ENCODE results near the gene CDH3. TPM values are rescaled to one million over a fixed set of nuclear protein-coding genes. Genes with fewer than 3 reads are reported as not detected.

The CDH3 gene
- total RNA-seq, 2 donors from 2014 or later, result 0.66 to 4.7 TPM

GRCh38 chr16:68722119-68723024 lies 77.3 kb downstream of the CDH3 start:
- intact Hi-C loops (cut with DNase I), result no loop called here
- 67 to 74% methylated on average over 11 of the region's 12 CpGs for WGBS, 2 donors
- no peaks in the 10 kb centered on the region for H3K4me1 ChIP-seq
- H3K27me3 ChIP-seq, result no peaks in the 10 kb centered on the region
- no peak for ATAC-seq
- DNase-seq, result no peak
- H3K36me3 ChIP-seq (replicated peaks in 1 of 2; ENCODE audit: insufficient read depth in 1 of 2, low read depth in 2 of 2), result no peaks in the 10 kb centered on the region
- H3K9me3 ChIP-seq, result no peaks in the 10 kb centered on the region
- H3K4me3 ChIP-seq, result no peak overlapping the region
- H3K27ac ChIP-seq, result no peak overlapping the region
- TF ChIP-seq, protein P1, sequence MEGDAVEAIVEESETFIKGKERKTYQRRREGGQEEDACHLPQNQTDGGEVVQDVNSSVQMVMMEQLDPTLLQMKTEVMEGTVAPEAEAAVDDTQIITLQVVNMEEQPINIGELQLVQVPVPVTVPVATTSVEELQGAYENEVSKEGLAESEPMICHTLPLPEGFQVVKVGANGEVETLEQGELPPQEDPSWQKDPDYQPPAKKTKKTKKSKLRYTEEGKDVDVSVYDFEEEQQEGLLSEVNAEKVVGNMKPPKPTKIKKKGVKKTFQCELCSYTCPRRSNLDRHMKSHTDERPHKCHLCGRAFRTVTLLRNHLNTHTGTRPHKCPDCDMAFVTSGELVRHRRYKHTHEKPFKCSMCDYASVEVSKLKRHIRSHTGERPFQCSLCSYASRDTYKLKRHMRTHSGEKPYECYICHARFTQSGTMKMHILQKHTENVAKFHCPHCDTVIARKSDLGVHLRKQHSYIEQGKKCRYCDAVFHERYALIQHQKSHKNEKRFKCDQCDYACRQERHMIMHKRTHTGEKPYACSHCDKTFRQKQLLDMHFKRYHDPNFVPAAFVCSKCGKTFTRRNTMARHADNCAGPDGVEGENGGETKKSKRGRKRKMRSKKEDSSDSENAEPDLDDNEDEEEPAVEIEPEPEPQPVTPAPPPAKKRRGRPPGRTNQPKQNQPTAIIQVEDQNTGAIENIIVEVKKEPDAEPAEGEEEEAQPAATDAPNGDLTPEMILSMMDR (IDR thresholded peaks at IDR 0.05), result no peak
- no peak for TF ChIP-seq POLR2A (IDR thresholded peaks at IDR 0.05)

DNA sequence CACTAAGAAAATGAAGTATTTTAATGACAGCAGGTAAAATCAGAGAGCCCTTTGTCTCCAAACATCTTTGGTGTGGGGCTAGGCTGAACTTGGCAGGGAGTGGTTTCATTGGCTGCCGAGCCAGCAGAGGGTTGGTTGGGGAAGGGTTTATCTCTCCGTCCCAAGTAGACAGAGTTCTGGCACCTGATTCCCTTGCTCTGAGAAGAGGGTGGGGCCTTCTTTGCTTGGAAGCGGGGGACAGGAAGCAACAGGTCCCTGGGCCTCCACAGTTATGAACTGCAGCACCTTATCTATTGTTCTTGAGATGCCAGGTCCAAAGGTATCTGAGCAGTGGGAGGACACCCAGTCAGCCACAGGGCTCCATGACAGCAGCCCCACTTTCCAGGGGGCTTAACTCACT lies 79.7 kb downstream of the CDH3 start:
- H3K27me3 ChIP-seq, result no peaks in the 10 kb centered on the region
- intact Hi-C loops (cut with DNase I), result no loop called here
- no peak overlapping the region for H3K27ac ChIP-seq
- DNase-seq (no peak), ATAC-seq (peak; percentile 18)
- 23 to 33% methylated on average over 1 to 3 of the region's 3 CpGs for WGBS, 2 donors
- no peak overlapping the region for H3K4me3 ChIP-seq
- H3K9me3 ChIP-seq, result no peaks in the 10 kb centered on the region
- no peak for TF ChIP-seq POLR2A (IDR thresholded peaks at IDR 0.05)
- TF ChIP-seq, protein P1 (IDR thresholded peaks at IDR 0.05), result no peak
- H3K36me3 ChIP-seq (replicated peaks in 1 of 2; ENCODE audit: insufficient read depth in 1 of 2, low read depth in 2 of 2), result no peaks in the 10 kb centered on the region
- no peaks in the 10 kb centered on the region for H3K4me1 ChIP-seq

DNA sequence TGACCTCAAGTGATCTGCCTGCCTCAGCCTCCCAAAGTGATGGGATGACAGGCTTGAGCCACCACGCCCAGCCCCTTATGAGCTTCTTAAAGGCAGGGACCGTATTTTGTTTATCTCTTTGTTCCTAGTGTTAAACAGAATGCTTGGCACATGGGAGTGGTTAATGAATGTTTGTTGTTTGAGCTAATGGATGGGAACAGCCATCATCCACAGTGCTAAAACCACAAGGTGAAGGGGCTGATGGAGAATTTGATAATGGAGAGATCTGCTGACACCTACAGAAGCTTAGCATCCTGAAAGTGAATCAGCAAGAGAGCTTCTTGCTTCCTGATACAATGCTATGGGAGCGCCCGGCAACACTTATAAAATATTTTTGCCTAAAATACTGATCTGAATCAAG lies 83.4 kb downstream of the CDH3 start:
- no peaks in the 10 kb centered on the region for H3K36me3 ChIP-seq (replicated peaks in 1 of 2; ENCODE audit: insufficient read depth in 1 of 2, low read depth in 2 of 2)
- DNase-seq, result no peak
- H3K4me3 ChIP-seq, result no peak overlapping the region
- peaks cover 19% of the 10 kb centered on the region for H3K4me1 ChIP-seq
- WGBS, 2 donors, result 82 to 86% methylated on average over 4 of the region's 4 CpGs
- no peak for ATAC-seq
- TF ChIP-seq POLR2A (IDR thresholded peaks at IDR 0.05), result no peak
- TF ChIP-seq, protein P1 (IDR thresholded peaks at IDR 0.05), result no peak
- no peak overlapping the region for H3K27ac ChIP-seq
- H3K9me3 ChIP-seq, result no peaks in the 10 kb centered on the region
- intact Hi-C loops (cut with DNase I), result no loop called here
- no peaks in the 10 kb centered on the region for H3K27me3 ChIP-seq

DNA sequence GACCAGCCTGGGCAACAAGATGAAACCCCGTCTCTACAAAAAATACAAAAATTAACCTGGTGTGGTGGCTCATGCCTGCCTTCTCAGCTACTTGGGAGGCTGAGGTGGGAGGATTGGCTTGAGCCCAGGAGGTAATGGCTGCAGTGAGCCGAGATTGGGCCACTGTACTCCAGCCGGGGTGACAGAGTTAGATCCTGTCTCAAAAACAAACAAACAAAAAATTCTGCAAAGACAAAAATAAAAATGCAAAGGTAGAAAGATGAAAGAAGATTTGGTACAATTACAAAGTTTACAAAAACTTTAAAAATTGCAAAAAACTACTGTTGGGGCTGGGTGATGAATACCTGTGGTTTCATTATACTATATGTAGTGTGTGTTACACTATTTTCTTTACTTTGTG lies 86.5 kb downstream of the CDH3 start:
- ATAC-seq, result no peak
- H3K27ac ChIP-seq, result peak overlapping the region in 3 of 4 donors; percentile 60 to 85 (median 76)
- H3K27me3 ChIP-seq, result no peaks in the 10 kb centered on the region
- intact Hi-C loops (cut with DNase I), result loop anchor here (10.0 kb wide), 1 partner anchor 63 kb away; no protein-coding TSS in a partner anchor
- 13 to 14% methylated on average over 3 of the region's 3 CpGs for WGBS, 2 donors
- no peaks in the 10 kb centered on the region for H3K36me3 ChIP-seq (replicated peaks in 1 of 2; ENCODE audit: insufficient read depth in 1 of 2, low read depth in 2 of 2)
- TF ChIP-seq POLR2A (IDR thresholded peaks at IDR 0.05), result no peak
- TF ChIP-seq, protein P1 (IDR thresholded peaks at IDR 0.05), result no peak
- H3K4me3 ChIP-seq, result no peak overlapping the region
- H3K4me1 ChIP-seq, result peaks cover 27% of the 10 kb centered on the region
- H3K9me3 ChIP-seq, result no peaks in the 10 kb centered on the region
- DNase-seq, result no peak

All from body of pancreas (tissue), 4 donors.